Tracheal epithelial cell (primary cell): ENCODE measurements around the gene CCDC134. TPM values are rescaled to one million over a fixed set of nuclear protein-coding genes. Genes with fewer than 3 reads are reported as not detected.

Experiments
- total RNA-seq: library from RNA; depleted of rRNA; stranded (reverse); fragments of >200 nt; gene quantifications from 2 replicates; pipeline ENCODE4 v1.2.1, GENCODE V29; 2014

CCDC134 gene
- 10.4 and 11.8 TPM in 2 replicates for total RNA-seq

GRCh38 chr22:41800348-41801146 lies at the start of gene CCDC134:
Gene CCDC134, plus strand, starts transcription at chr22:41800679. Its CDS starts 8,212 bp downstream, at chr22:41808891.

GRCh38 chr22:41832553-41833368 lies 32.3 kb downstream of the CCDC134 start, which contains the start of gene SREBF2:
Gene SREBF2, plus strand, starts transcription at chr22:41833105. Its CDS starts 166 bp downstream, at chr22:41833271.

Other genes starting within 250 kb of the CCDC134 start
- gene CSDC2, start 239.7 kb upstream of the CCDC134 start, total RNA-seq: under 0.01 TPM in 1 of 2 replicates, not detected in the other
- gene PMM1, start 210.8 kb upstream of the CCDC134 start, total RNA-seq: 7.7 and 11.7 TPM in 2 replicates
- 19.6 and 20.0 TPM in 2 replicates for gene DESI1, start 179.6 kb upstream of the CCDC134 start, total RNA-seq
- gene XRCC6, start 179.4 kb upstream of the CCDC134 start, total RNA-seq: 292 and 296 TPM in 2 replicates
- gene SNU13, start 111.8 kb upstream of the CCDC134 start, total RNA-seq: 91.9 and 94.7 TPM in 2 replicates
- gene MEI1, start 101.2 kb upstream of the CCDC134 start, total RNA-seq: 0.48 TPM in 1 of 2 replicates, not detected in the other
- 68.4 and 91.0 TPM in 2 replicates for gene SREBF2, start 32.4 kb downstream of the CCDC134 start, total RNA-seq
- gene SHISA8, start 114.4 kb downstream of the CCDC134 start, total RNA-seq: not detected in 2 replicates
- under 0.01 TPM in 1 of 2 replicates, not detected in the other for gene TNFRSF13C, start 126.1 kb downstream of the CCDC134 start, total RNA-seq
- gene CENPM, start 146.5 kb downstream of the CCDC134 start, total RNA-seq: 3.2 and 7.7 TPM in 2 replicates
- 0.24 TPM in 1 of 2 replicates, not detected in the other for gene SEPTIN3, start 168.8 kb downstream of the CCDC134 start, total RNA-seq
- gene WBP2NL, start 198.1 kb downstream of the CCDC134 start, total RNA-seq: under 0.01 TPM in 1 of 2 replicates, not detected in the other